GM18507 (cell line): ENCODE measurements around the gene SIRT6.
A peak's percentile ranks its signal among the peaks of the same experiment; 100 is the strongest.
"Not testable (repeated sequence)": the region's sequence is repeated elsewhere in the genome, so short reads cannot be mapped to it uniquely, and the experiment has no call there.

ENCODE experiments used
- DNase-seq: peaks from one replicate; pipeline ENCODE4 v3.0.0; 2011; ENCODE audit warnings: low read depth; ENCODE audit not compliant: insufficient read length; ENCODE audit errors: extremely low spot score
- FAIRE-seq: peaks from 2 replicates; lab custom pipeline; 2011; peaks lifted over from hg19 to GRCh38; lab: Jason Lieb, UNC

Gene SIRT6

GRCh38 chr19:4182084-4182810, at the start of gene SIRT6, which contains the start of gene ANKRD24:
Gene SIRT6, minus strand, starts transcription at chr19:4182563. Its CDS starts 24 bp downstream, at chr19:4182539.
Gene ANKRD24, plus strand, starts transcription at chr19:4182689. Its CDS starts 3,737 bp downstream, at chr19:4186426.
- FAIRE-seq (peak; percentile 96), DNase-seq (peak; percentile 99)

- not testable (repeated sequence) for FAIRE-seq
These were observed 49.8 kb upstream of the SIRT6 start for GRCh38 chr19:4232139-4232538.

GRCh38 chr19:4231521-4231920, 49.2 kb upstream of the SIRT6 start:
- not testable (repeated sequence) for DNase-seq, FAIRE-seq

More at GRCh38 chr19:4232139-4232538, 49.8 kb upstream of the SIRT6 start:
- DNase-seq: not testable (repeated sequence)

GRCh38 chr19:4230237-4230636, 47.9 kb upstream of the SIRT6 start:
- not testable (repeated sequence) for DNase-seq, FAIRE-seq

GRCh38 chr19:4229179-4229931, 47.0 kb upstream of the SIRT6 start, which contains the start of gene EBI3:
Gene EBI3, plus strand, starts transcription at chr19:4229523. Its CDS starts 28 bp downstream, at chr19:4229551.
- DNase-seq (peak; percentile 65), FAIRE-seq (peak; percentile 91)

GRCh38 chr19:4228765-4229178, 46.4 kb upstream of the SIRT6 start:
- no peak for DNase-seq
- FAIRE-seq: no peak

- DNase-seq (no peak), FAIRE-seq (no peak)
These were observed 45.4 kb upstream of the SIRT6 start for GRCh38 chr19:4227771-4228170.

GRCh38 chr19:4225885-4226284, 43.5 kb upstream of the SIRT6 start:
- DNase-seq (no peak), FAIRE-seq (no peak)

- DNase-seq (no peak), FAIRE-seq (no peak)
These were observed 42.1 kb upstream of the SIRT6 start for GRCh38 chr19:4224470-4224869.

GRCh38 chr19:4220188-4220587, 37.8 kb upstream of the SIRT6 start:
- FAIRE-seq (no peak), DNase-seq (no peak)

GRCh38 chr19:4218523-4218922, 36.2 kb upstream of the SIRT6 start:
- not testable (repeated sequence) for FAIRE-seq, DNase-seq

- FAIRE-seq: no peak
These were observed 35.3 kb upstream of the SIRT6 start for GRCh38 chr19:4217429-4218264.

GRCh38 chr19:4216846-4217245, 34.5 kb upstream of the SIRT6 start:
- DNase-seq: no peak
- no peak for FAIRE-seq

More at GRCh38 chr19:4217429-4218264, 35.3 kb upstream of the SIRT6 start:
- DNase-seq: no peak

- FAIRE-seq (no peak), DNase-seq (no peak)
These were observed 33.4 kb upstream of the SIRT6 start for GRCh38 chr19:4215807-4216206.

- no peak for DNase-seq
- FAIRE-seq: no peak
These were observed 30.8 kb upstream of the SIRT6 start for GRCh38 chr19:4213116-4213515.

- DNase-seq: no peak
- FAIRE-seq: no peak
These were observed 27.9 kb upstream of the SIRT6 start for GRCh38 chr19:4210166-4210731.

GRCh38 chr19:4208385-4209094, 26.2 kb upstream of the SIRT6 start:
- no peak for FAIRE-seq
- no peak for DNase-seq

- DNase-seq (no peak), FAIRE-seq (no peak)
These were observed 24.6 kb upstream of the SIRT6 start for GRCh38 chr19:4206818-4207484.
